Mucosa of rectum (tissue), 2 donors: ENCODE measurements around the gene PSMF1.
A peak's percentile ranks its signal among the peaks of the same experiment; 100 is the strongest.

Source experiments
- H3K27ac ChIP-seq, 2 donors: one replicate each; pipeline ENCODE4 v1.7.0; 2013; ENCODE audit warnings: inconsistent platforms in 2 of 2, low read depth in 2 of 2, low read length in 2 of 2
- H3K27me3 ChIP-seq, 2 donors: one replicate each; pipeline ENCODE4 v1.7.0; 2013; ENCODE audit warnings: low read length in 2 of 2; ENCODE audit not compliant: control insufficient read depth in 2 of 2, insufficient read depth in 2 of 2
- H3K36me3 ChIP-seq, 2 donors: one replicate each; pipeline ENCODE4 v1.7.0; 2013; ENCODE audit warnings: low read length in 2 of 2; ENCODE audit not compliant: control insufficient read depth in 2 of 2, insufficient read depth in 2 of 2
- H3K4me1 ChIP-seq, 2 donors: one replicate each; pipeline ENCODE4 v1.7.0; 2013; ENCODE audit warnings: low read length in 2 of 2, mild to moderate bottlenecking in 1 of 2; ENCODE audit not compliant: control insufficient read depth in 2 of 2, insufficient read depth in 2 of 2
- H3K4me3 ChIP-seq, 2 donors: one replicate each; pipeline ENCODE4 v1.7.0; 2013; ENCODE audit warnings: low read length in 2 of 2
- H3K9ac ChIP-seq, 2 donors: one replicate each; pipeline ENCODE4 v1.7.0; 2013; ENCODE audit warnings: low read length in 2 of 2, low read depth in 1 of 2, mild to moderate bottlenecking in 1 of 2
- H3K9me3 ChIP-seq, 2 donors: one replicate each; pipeline ENCODE4 v1.7.0; 2013; ENCODE audit warnings: low read length in 2 of 2; ENCODE audit not compliant: control insufficient read depth in 2 of 2
- donor health status: healthy.
- donor health status: Normal muscosa, but diverticular disease.

The PSMF1 gene

GRCh38 chr20:1185316-1185741 lies 66.9 kb downstream of the PSMF1 start:
- peaks cover 11 to 13% of the 10 kb centered on the region in 2 donors for H3K27me3 ChIP-seq
- H3K9ac ChIP-seq = no peak overlapping the region
- H3K9me3 ChIP-seq = no peaks in the 10 kb centered on the region
- H3K27ac ChIP-seq = no peak overlapping the region
- no peaks in the 10 kb centered on the region for H3K36me3 ChIP-seq
- H3K4me1 ChIP-seq = peaks cover 6 to 30% of the 10 kb centered on the region in 2 donors
- peak overlapping the region in 1 of 2 donors; percentile 57 for H3K4me3 ChIP-seq

GRCh38 chr20:1185790-1186334 lies 67.5 kb downstream of the PSMF1 start:
- H3K9me3 ChIP-seq = no peaks in the 10 kb centered on the region
- H3K27ac ChIP-seq = no peak overlapping the region
- no peak overlapping the region for H3K9ac ChIP-seq
- peaks cover 6 to 30% of the 10 kb centered on the region in 2 donors for H3K4me1 ChIP-seq
- H3K36me3 ChIP-seq = no peaks in the 10 kb centered on the region
- peaks cover 11 to 13% of the 10 kb centered on the region in 2 donors for H3K27me3 ChIP-seq
- H3K4me3 ChIP-seq = peak overlapping the region in 1 of 2 donors; percentile 34

GRCh38 chr20:1186367-1186991 lies 68.1 kb downstream of the PSMF1 start:
- Histone ChIP-seq H3K36me3 (no peaks in the 10 kb centered on the region), H3K27me3 (peaks cover 11 to 13% of the 10 kb centered on the region in 2 donors), H3K4me1 (peaks cover 6 to 30% of the 10 kb centered on the region in 2 donors), H3K9me3 (no peaks in the 10 kb centered on the region), H3K4me3 (no peak overlapping the region), H3K27ac (no peak overlapping the region), H3K9ac (no peak overlapping the region)

GRCh38 chr20:1187605-1188171 lies 69.3 kb downstream of the PSMF1 start:
- no peak overlapping the region for H3K27ac ChIP-seq
- no peak overlapping the region for H3K9ac ChIP-seq
- peaks cover 6 to 30% of the 10 kb centered on the region in 2 donors for H3K4me1 ChIP-seq
- no peaks in the 10 kb centered on the region for H3K9me3 ChIP-seq
- H3K27me3 ChIP-seq = peaks cover 11 to 13% of the 10 kb centered on the region in 2 donors
- H3K4me3 ChIP-seq = no peak overlapping the region
- H3K36me3 ChIP-seq = no peaks in the 10 kb centered on the region

- Histone ChIP-seq H3K27me3 (peaks cover 9 to 10% of the 10 kb centered on the region in 2 donors), H3K27ac (no peak overlapping the region), H3K9me3 (no peaks in the 10 kb centered on the region), H3K36me3 (no peaks in the 10 kb centered on the region), H3K9ac (no peak overlapping the region), H3K4me3 (no peak overlapping the region), H3K4me1 (peaks cover 6 to 30% of the 10 kb centered on the region in 2 donors)
These were observed 69.9 kb downstream of the PSMF1 start for GRCh38 chr20:1188347-1188746.

- H3K4me1 ChIP-seq = peaks cover 3 to 24% of the 10 kb centered on the region in 2 donors
- H3K27ac ChIP-seq = no peak overlapping the region
- no peaks in the 10 kb centered on the region for H3K9me3 ChIP-seq
- H3K9ac ChIP-seq = no peak overlapping the region
- no peak overlapping the region for H3K4me3 ChIP-seq
- no peaks in the 10 kb centered on the region for H3K36me3 ChIP-seq
- no peaks in the 10 kb centered on the region for H3K27me3 ChIP-seq
These were observed 71.4 kb downstream of the PSMF1 start for GRCh38 chr20:1189827-1190226.

GRCh38 chr20:1190847-1191246 lies 72.4 kb downstream of the PSMF1 start:
- Histone ChIP-seq H3K36me3 (no peaks in the 10 kb centered on the region), H3K4me1 (peaks cover 3 to 23% of the 10 kb centered on the region in 2 donors), H3K9ac (no peak overlapping the region), H3K9me3 (no peaks in the 10 kb centered on the region), H3K27me3 (no peaks in the 10 kb centered on the region), H3K27ac (no peak overlapping the region), H3K4me3 (no peak overlapping the region)

GRCh38 chr20:1191299-1191698 lies 72.9 kb downstream of the PSMF1 start:
- Histone ChIP-seq H3K36me3 (no peaks in the 10 kb centered on the region), H3K27me3 (no peaks in the 10 kb centered on the region), H3K4me1 (peaks cover 2 to 20% of the 10 kb centered on the region in 2 donors), H3K9ac (no peak overlapping the region), H3K27ac (no peak overlapping the region), H3K4me3 (no peak overlapping the region), H3K9me3 (no peaks in the 10 kb centered on the region)

GRCh38 chr20:1195226-1195625 lies 76.8 kb downstream of the PSMF1 start:
- H3K27ac ChIP-seq = no peak overlapping the region
- H3K4me3 ChIP-seq = no peak overlapping the region
- no peaks in the 10 kb centered on the region for H3K27me3 ChIP-seq
- H3K9me3 ChIP-seq = no peaks in the 10 kb centered on the region
- no peak overlapping the region for H3K9ac ChIP-seq
- no peaks in the 10 kb centered on the region for H3K36me3 ChIP-seq
- no peaks in the 10 kb centered on the region for H3K4me1 ChIP-seq

GRCh38 chr20:1196634-1197033 lies 78.2 kb downstream of the PSMF1 start:
- Histone ChIP-seq H3K4me1 (no peaks in the 10 kb centered on the region), H3K4me3 (no peak overlapping the region), H3K9ac (no peak overlapping the region), H3K27me3 (no peaks in the 10 kb centered on the region), H3K36me3 (no peaks in the 10 kb centered on the region), H3K9me3 (no peaks in the 10 kb centered on the region), H3K27ac (no peak overlapping the region)
